Peyer's patch (tissue), 4 donors: ENCODE data around the gene GLCCI1. TPM values are rescaled to one million over a fixed set of nuclear protein-coding genes. Genes with fewer than 3 reads are reported as not detected.
"Not testable (repeated sequence)": the region's sequence is repeated elsewhere in the genome, so short reads cannot be mapped to it uniquely, and the experiment has no call there.

Experiments
- DNase-seq, 3 donors: peaks; one replicate each; pipeline ENCODE4 v3.0.0-alpha.2; 2017 to 2019
- H3K27ac ChIP-seq, 4 donors: fragments of 200-600 bp; sonication (generic); one replicate each; pipeline ENCODE4 v1.5.1; 2016 to 2019
- H3K27me3 ChIP-seq, 2 donors: fragments of 200-600 bp; sonication (generic); one replicate each; pipeline ENCODE4 v1.5.1; 2019
- H3K36me3 ChIP-seq, 3 donors: fragments of 200-600 bp; sonication (generic); one replicate each; pipeline ENCODE4 v1.5.1; 2016 to 2019
- H3K4me1 ChIP-seq, 4 donors: fragments of 200-600 bp; sonication (generic); one replicate each; pipeline ENCODE4 v1.5.1; 2016 to 2019
- H3K4me3 ChIP-seq, 4 donors: fragments of 200-600 bp; sonication (generic); 1 replicate in 3 of 4; 2 replicates in 1 of 4; pipeline ENCODE4 v1.5.1; 2016 to 2019; ENCODE audit warnings: mild to moderate bottlenecking in 1 of 4
- H3K9me3 ChIP-seq, 4 donors: fragments of 200-600 bp; sonication (generic); one replicate each; pipeline ENCODE4 v1.5.1; 2016 to 2019; ENCODE audit warnings: mild to moderate bottlenecking in 1 of 4
- POLR2A ChIP-seq, 2 donors: fragments of 450-650 bp; IDR thresholded peaks; one replicate each; pipeline ENCODE4 v1.5.1; 2017; ENCODE audit warnings: antibody characterized with exemption in 2 of 2, mild to moderate bottlenecking in 2 of 2, moderate library complexity in 2 of 2
- total RNA-seq, 4 donors: library from RNA; depleted of rRNA; stranded (reverse); fragments of >200 nt; gene quantifications; one replicate each; pipeline ENCODE4 v1.1.0, GENCODE V29; 2016
- TF ChIP-seq, protein P1 (sequence below), 6 experiments: fragments of 450-650 bp in 4 of 6; fragments of 200-600 bp in 2 of 6; sonication (generic) in 1 of 6; IDR thresholded peaks; one replicate each; pipeline ENCODE4 v1.5.1; 2017 to 2019; ENCODE audit warnings: antibody characterized with exemption in 6 of 6, mild to moderate bottlenecking in 3 of 6, moderate library complexity in 1 of 6

The GLCCI1 gene
- total RNA-seq, 4 donors from 2014 or later: 5.1 to 33.8 (median 7.9) TPM

DNA sequence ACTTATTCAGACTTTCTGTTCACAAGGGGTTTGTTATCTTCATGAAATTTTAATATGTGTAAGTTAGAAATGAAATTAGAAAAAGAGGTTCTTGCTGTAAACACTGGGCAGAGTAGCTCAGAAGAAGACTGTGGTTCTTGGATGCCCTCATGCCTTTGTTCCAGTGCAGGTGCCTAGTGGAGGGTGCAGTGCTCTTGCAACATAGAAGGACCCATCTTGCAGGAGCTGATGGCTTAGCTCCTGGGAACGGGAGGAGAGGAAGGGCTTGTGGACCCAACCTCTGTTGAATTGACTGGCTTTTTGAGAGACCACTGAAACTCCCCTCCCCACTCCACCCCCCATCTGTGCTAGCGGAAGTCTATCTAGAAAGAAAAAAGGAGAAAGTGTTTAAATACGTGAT lies 116.8 kb downstream of the GLCCI1 start:
- Histone ChIP-seq H3K4me1 (no peaks in the 10 kb centered on the region), H3K9me3 (no peaks in the 10 kb centered on the region), H3K27me3 (no peaks in the 10 kb centered on the region), H3K4me3 (no peak overlapping the region), H3K27ac (no peak overlapping the region), H3K36me3 (peaks cover 0 to 10% (median 0%) of the 10 kb centered on the region in 3 donors)
- TF ChIP-seq, protein P1, sequence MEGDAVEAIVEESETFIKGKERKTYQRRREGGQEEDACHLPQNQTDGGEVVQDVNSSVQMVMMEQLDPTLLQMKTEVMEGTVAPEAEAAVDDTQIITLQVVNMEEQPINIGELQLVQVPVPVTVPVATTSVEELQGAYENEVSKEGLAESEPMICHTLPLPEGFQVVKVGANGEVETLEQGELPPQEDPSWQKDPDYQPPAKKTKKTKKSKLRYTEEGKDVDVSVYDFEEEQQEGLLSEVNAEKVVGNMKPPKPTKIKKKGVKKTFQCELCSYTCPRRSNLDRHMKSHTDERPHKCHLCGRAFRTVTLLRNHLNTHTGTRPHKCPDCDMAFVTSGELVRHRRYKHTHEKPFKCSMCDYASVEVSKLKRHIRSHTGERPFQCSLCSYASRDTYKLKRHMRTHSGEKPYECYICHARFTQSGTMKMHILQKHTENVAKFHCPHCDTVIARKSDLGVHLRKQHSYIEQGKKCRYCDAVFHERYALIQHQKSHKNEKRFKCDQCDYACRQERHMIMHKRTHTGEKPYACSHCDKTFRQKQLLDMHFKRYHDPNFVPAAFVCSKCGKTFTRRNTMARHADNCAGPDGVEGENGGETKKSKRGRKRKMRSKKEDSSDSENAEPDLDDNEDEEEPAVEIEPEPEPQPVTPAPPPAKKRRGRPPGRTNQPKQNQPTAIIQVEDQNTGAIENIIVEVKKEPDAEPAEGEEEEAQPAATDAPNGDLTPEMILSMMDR (IDR thresholded peaks at IDR 0.05): no peak
- no peak for TF ChIP-seq POLR2A (IDR thresholded peaks at IDR 0.05)
- no peak for DNase-seq

DNA sequence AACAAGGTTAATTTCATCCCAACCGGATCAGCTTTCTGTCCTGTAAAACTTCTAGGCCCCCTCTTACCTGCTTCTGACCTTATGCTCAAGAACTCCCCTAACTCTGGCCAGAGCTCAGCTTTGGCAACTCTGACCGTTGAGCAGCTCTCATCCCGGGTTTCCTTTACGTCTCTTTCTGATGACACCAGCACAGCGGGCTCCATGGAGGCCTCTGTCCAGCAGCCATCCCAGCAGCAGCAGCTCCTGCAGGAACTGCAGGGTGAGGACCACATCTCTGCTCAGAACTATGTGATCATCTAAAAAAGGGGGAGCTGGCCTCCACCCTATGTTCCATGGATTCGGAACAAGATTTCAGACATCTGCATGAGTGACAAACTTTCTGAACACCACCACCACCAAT lies 117.6 kb downstream of the GLCCI1 start:
- no peak for TF ChIP-seq POLR2A (IDR thresholded peaks at IDR 0.05)
- TF ChIP-seq, protein P1 (IDR thresholded peaks at IDR 0.05): no peak
- Histone ChIP-seq H3K4me1 (no peaks in the 10 kb centered on the region), H3K36me3 (peaks cover 0 to 10% (median 0%) of the 10 kb centered on the region in 3 donors), H3K9me3 (no peaks in the 10 kb centered on the region), H3K27me3 (no peaks in the 10 kb centered on the region), H3K27ac (no peak overlapping the region), H3K4me3 (no peak overlapping the region)
- no peak for DNase-seq

DNA sequence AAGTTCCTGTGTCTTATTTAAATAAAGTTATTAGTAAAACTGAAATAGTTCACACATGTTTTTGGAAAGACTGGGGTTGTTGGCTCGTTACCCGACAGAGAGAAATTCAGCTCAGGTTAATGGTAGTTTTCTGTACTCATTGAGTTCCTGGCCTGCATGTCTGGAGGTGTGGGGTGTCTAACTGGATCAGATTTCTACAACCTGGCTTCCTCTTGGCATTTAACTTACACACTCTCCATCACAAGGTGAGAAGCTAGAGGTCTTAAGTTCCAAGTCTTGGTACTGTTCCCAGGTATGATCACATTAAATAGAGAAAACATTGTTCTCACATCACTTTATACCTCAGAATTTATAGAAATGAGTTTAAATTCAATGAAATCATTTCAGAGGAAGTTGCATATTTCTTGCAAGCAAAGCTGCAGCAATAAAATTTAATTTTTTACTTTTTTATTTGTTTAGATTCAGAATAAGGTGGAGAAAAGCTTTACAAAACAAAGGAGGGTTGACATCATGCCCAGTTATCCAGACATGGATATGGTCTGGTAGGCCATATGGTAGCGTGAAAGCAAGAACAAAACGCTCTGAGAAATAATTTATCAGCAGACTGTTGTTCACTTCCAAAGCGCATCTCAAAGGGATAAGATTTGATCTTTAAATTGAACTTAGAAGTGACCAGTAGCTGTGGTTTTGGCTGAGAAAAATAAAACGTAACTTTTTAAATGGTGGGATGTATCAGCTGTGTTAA lies 120.6 kb downstream of the GLCCI1 start:
- no peaks in the 10 kb centered on the region for H3K9me3 ChIP-seq
- no peak overlapping the region for H3K27ac ChIP-seq
- no peak overlapping the region for H3K4me3 ChIP-seq
- TF ChIP-seq, protein P1 (IDR thresholded peaks at IDR 0.05): no peak
- TF ChIP-seq POLR2A (IDR thresholded peaks at IDR 0.05): no peak
- no peak for DNase-seq
- no peaks in the 10 kb centered on the region for H3K4me1 ChIP-seq
- H3K27me3 ChIP-seq: no peaks in the 10 kb centered on the region
- peaks cover 0 to 10% (median 0%) of the 10 kb centered on the region in 3 donors for H3K36me3 ChIP-seq

DNA sequence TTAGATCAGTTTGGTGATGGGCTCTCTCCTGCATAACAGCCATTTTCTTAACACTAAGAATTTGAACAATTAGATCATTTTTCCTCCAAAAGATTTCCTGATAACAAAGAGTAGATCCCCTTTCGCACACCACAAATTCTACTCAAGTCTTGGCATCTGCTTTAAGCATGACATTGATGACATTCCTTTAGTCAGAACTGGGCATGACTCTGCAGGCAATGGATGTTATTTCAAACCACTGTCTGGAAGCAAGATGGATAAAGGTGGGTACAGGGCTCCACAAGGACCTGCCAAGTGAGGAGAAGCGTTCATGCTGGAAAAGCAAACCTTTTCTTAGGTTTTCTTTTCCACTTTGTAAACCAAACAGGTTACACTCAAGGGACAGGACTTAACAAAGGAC lies 123.5 kb downstream of the GLCCI1 start:
- H3K9me3 ChIP-seq: no peaks in the 10 kb centered on the region
- no peaks in the 10 kb centered on the region for H3K36me3 ChIP-seq
- H3K27ac ChIP-seq: no peak overlapping the region
- H3K27me3 ChIP-seq: no peaks in the 10 kb centered on the region
- no peak overlapping the region for H3K4me3 ChIP-seq
- no peak for TF ChIP-seq POLR2A (IDR thresholded peaks at IDR 0.05)
- TF ChIP-seq, protein P1 (IDR thresholded peaks at IDR 0.05): no peak
- H3K4me1 ChIP-seq: no peaks in the 10 kb centered on the region
- no peak for DNase-seq

DNA sequence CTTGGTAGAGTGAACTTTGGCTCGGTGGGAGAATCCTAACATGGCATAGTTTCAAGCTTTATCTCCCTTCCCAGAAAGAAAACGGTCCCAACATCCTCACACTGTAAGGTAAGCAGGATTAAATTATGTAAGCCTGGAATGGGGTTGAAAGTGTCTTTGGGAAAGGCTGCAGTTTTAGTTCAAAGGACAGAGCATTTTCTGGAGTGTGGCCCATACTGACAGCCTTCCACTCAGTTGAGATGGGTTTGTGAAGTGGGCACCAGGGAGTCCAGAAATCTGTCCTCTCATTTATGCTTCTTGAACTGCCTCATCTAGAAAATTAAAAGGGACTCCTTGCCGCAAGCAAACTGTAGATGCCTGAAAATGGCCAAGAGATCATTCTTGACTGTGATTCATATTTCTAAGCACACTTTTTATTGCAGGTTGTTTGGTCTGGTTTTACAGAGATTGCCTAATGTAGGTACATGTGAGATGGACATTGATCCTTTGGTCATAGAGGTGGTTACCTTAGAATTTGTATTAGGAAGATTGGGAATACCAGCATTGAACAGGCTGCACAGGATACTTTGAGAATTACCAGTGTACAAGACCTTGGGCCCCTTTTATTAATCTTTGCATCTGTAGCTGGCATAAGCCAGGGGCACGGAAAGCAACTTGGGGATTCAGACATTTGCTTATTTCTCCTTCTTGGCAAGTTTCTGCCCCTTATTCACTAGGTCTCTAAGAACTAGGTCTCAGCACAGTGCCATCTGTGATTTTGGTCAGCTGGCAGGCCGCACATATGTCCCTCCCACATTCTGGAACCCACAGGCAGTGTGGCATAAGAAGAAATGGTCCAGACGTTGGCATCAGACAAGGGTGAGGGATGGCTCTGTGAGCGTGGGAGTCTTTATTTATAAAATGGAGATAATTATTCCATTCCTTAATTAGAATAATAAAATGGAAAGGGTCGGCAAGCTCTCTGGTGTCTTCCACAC lies 125.9 kb downstream of the GLCCI1 start:
- no peak for TF ChIP-seq POLR2A (IDR thresholded peaks at IDR 0.05)
- TF ChIP-seq, protein P1 (IDR thresholded peaks at IDR 0.05): no peak
- H3K27ac ChIP-seq: no peak overlapping the region
- no peak for DNase-seq
- H3K27me3 ChIP-seq: no peaks in the 10 kb centered on the region
- no peak overlapping the region for H3K4me3 ChIP-seq
- peaks cover 0 to 2% (median 0%) of the 10 kb centered on the region in 4 donors for H3K9me3 ChIP-seq
- no peaks in the 10 kb centered on the region for H3K36me3 ChIP-seq
- H3K4me1 ChIP-seq: no peaks in the 10 kb centered on the region

DNA sequence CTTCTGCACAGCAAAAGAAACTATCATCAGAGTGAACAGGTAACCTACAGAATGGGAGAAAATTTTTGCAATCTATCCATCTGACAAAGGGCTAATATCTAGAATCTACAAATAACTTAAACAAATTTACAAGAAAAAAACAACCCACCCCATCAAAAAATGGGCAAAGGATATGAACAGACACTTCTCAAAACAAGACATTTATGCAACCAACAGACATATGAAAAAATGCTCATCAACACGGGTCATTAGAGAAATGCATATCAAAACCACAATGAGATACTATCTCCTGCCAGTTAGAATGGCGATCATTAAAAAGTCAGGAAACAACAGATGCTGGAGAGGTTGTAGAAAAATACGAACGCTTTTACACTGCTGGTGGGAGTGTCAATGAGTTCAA lies 132.7 kb downstream of the GLCCI1 start:
- not testable (repeated sequence) for H3K27me3 ChIP-seq, H3K4me1 ChIP-seq, H3K36me3 ChIP-seq, H3K4me3 ChIP-seq, H3K27ac ChIP-seq, DNase-seq, H3K9me3 ChIP-seq
